PC-3 (cell line): ENCODE results near the gene DGCR2.

Source experiments
- CTCF ChIP-seq: fragments of 300-600 bp; sonication (generic); conservative IDR thresholded peaks from 2 replicates; pipeline ENCODE4 v1.5.1; 2017; ENCODE audit warnings: antibody characterized with exemption, low read depth, mild to moderate bottlenecking, low read length
- EZH2 ChIP-seq: fragments of 300-600 bp; sonication (generic); IDR thresholded peaks from one replicate; pipeline ENCODE4 v1.6.1; 2017; ENCODE audit warnings: antibody characterized with exemption, mild to moderate bottlenecking, low read length; ENCODE audit not compliant: unreplicated experiment

DNA sequence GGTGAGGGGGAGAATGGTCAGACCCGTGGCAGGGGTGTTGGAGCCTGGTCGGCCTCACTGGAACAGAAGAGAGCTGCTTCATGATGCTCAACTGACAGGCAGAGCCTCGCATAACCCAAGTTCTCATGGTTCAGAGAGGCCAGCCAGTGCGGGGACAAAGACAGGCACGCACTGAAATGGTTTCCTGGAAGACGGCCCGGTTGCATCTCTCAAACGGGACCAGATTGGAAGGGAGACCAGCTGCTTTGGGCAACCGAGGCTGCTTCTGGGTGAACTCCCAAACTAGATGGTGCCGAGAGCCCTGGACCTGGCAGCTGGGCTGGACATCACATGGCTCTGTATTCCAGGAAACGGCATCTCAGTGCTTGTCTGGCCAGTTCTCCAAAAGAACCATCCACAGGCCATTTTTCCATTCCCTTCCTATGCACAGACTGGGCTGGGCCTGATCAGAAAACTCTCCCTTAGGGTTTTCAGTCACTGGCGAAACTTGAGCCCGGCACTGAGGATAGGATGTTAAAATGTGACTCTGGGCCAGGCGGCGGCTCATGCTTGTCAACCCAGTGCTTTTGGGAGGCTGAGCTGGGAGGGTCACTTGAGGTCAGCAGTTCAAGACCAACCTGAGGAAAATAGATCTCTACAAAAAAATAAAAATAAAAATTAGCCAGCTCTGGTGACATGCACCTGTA is 106.0 kb downstream of the DGCR2 start:
- TF ChIP-seq CTCF (no peak), EZH2 (no peak)
